ENCODE results near the gene INTS15.

Gene INTS15

GRCh38 chr7:6654842-6655610 is 65.2 kb downstream of the INTS15 start:
- TF ChIP-seq YY1 (IDR thresholded peaks at IDR 0.05; ENCODE audit: low read depth) (no peak), REST (IDR thresholded peaks at IDR 0.05; ENCODE audit: low read depth) (no peak), TCF12 (IDR thresholded peaks at IDR 0.05; ENCODE audit: low read depth) (no peak), TEAD4 (IDR thresholded peaks at IDR 0.05) (no peak), CEBPB (IDR thresholded peaks at IDR 0.05) (no peak), TAF1 (IDR thresholded peaks at IDR 0.05; ENCODE audit: low read depth) (no peak), NFIC (IDR thresholded peaks at IDR 0.05) (no peak), RAD21 (IDR thresholded peaks at IDR 0.05; ENCODE audit: low read depth) (no peak), USF1 (IDR thresholded peaks at IDR 0.05) (no peak)
- TF ChIP-seq, protein P1, sequence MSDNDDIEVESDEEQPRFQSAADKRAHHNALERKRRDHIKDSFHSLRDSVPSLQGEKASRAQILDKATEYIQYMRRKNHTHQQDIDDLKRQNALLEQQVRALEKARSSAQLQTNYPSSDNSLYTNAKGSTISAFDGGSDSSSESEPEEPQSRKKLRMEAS (IDR thresholded peaks at IDR 0.05): no peak

DNA sequence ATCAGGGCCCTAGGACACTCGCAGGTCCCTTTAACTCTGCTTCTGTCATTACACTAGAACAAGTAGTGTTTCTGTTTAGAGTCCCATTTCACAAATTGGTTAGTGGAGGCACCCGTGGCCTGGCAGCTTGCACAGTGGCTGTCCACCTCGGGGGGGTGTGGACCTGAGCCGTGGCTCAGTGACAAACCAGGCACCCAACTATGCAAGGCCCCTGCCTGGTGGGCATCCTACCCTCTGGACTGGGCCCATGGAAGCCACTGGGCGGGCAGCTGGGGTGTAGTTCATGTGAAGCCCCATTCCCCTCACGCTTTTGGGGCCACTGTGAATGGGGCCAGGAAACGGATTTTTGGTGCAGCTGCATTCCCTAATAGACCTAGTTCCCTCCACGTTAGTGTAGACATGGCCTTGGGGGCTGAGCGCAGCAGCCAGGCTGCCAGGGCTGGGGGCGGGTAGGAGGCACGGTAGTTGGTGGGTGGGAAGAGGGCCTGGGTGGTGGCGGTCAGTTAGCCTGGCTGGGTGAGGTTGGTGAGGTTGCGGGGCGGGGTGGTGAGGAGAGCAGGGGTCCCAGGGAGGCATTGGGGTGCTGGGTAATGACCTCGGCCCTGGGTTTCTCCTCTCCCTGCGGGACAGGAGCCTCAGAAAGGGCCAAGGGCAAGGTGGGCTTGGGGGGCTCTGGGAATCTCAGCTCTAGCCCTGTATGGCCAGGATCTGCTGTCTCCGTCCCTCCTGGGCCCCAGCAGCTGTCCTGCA is 66.0 kb downstream of the INTS15 start:
- TF ChIP-seq TCF12 (IDR thresholded peaks at IDR 0.05; ENCODE audit: low read depth) (no peak), RAD21 (IDR thresholded peaks at IDR 0.05; ENCODE audit: low read depth) (no peak), NFIC (IDR thresholded peaks at IDR 0.05) (no peak), FOXM1 (IDR thresholded peaks at IDR 0.05; ENCODE audit: borderline replicate concordance, low read depth) (no peak), CREB1 (IDR thresholded peaks at IDR 0.05; ENCODE audit: low read depth) (no peak), REST (IDR thresholded peaks at IDR 0.05; ENCODE audit: low read depth) (no peak), YY1 (IDR thresholded peaks at IDR 0.05; ENCODE audit: low read depth) (no peak), USF1 (IDR thresholded peaks at IDR 0.05) (no peak), EGR1 (IDR thresholded peaks at IDR 0.05) (no peak), TAF1 (IDR thresholded peaks at IDR 0.05; ENCODE audit: low read depth) (no peak), EP300 (IDR thresholded peaks at IDR 0.05; ENCODE audit: borderline replicate concordance) (no peak)
- TF ChIP-seq, protein P1 (IDR thresholded peaks at IDR 0.05): no peak

DNA sequence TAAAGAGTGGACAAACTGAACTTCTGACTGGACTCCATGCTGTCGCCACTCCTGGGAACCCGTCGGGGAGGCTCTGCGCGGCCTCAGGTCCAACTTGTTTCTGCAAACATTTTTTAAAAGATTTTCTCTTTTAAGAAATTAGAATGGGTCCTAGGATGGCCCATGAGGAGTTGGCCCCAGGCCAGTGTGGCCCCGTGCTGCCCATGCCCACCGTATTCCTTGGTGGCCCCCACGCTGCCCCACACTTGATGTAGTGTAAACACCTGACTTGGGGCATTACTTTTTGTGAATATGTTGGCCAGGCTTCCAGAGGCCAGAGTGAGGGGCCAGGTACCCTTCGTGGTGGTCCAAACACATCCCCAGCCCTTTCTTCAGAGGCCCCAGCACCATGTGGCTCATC is 66.6 kb downstream of the INTS15 start:
- no peak for TF ChIP-seq EP300 (IDR thresholded peaks at IDR 0.05; ENCODE audit: borderline replicate concordance)
- no peak for TF ChIP-seq REST (IDR thresholded peaks at IDR 0.05; ENCODE audit: low read depth)
- TF ChIP-seq, protein P1 (IDR thresholded peaks at IDR 0.05): no peak
- TF ChIP-seq CREB1 (IDR thresholded peaks at IDR 0.05; ENCODE audit: low read depth): no peak
- TF ChIP-seq ZBTB7A (IDR thresholded peaks at IDR 0.05; ENCODE audit: low read depth): no peak
- TF ChIP-seq NFIC (IDR thresholded peaks at IDR 0.05): no peak
- no peak for TF ChIP-seq CEBPB (IDR thresholded peaks at IDR 0.05)
- TF ChIP-seq TCF12 (IDR thresholded peaks at IDR 0.05; ENCODE audit: low read depth): no peak
- TF ChIP-seq USF1 (IDR thresholded peaks at IDR 0.05): no peak
- no peak for TF ChIP-seq TEAD4 (IDR thresholded peaks at IDR 0.05)
- no peak for TF ChIP-seq FOXM1 (IDR thresholded peaks at IDR 0.05; ENCODE audit: borderline replicate concordance, low read depth)
- TF ChIP-seq EGR1 (IDR thresholded peaks at IDR 0.05): no peak
- TF ChIP-seq TAF1 (IDR thresholded peaks at IDR 0.05; ENCODE audit: low read depth): no peak
- TF ChIP-seq RAD21 (IDR thresholded peaks at IDR 0.05; ENCODE audit: low read depth): no peak
- TF ChIP-seq YY1 (IDR thresholded peaks at IDR 0.05; ENCODE audit: low read depth): no peak
